HepG2 (cell line): ENCODE measurements around the gene SEC61B. TPM values are rescaled to one million over a fixed set of nuclear protein-coding genes. Genes with fewer than 3 reads are reported as not detected.

Experiments used
- ASH2L ChIP-seq: fragments of 300-600, 200-600 bp; sonication (generic); IDR thresholded peaks from 2 replicates; pipeline ENCODE4 v1.7.0; 2017; ENCODE audit warnings: low read depth, mild to moderate bottlenecking, moderate library complexity, mixed read lengths, low read length; ENCODE audit not compliant: insufficient read length
- HHEX ChIP-seq: IDR thresholded peaks from 2 replicates; pipeline ENCODE4 v1.6.1; 2016; ENCODE audit warnings: control low read depth
- HNF1A ChIP-seq, 2 experiments: sonication (generic) in 1 of 2; formaldehyde crosslinking in 1 of 2; IDR thresholded peaks; 2 replicates each; pipeline versions ENCODE4 v1.4.0 to v1.6.1; 2016 to 2020; ENCODE audit warnings: borderline replicate concordance in 1 of 2, low read depth in 1 of 2, mild to moderate bottlenecking in 1 of 2, missing genetic modification reagents in 1 of 2
- IRX3 ChIP-seq: sonication (generic); formaldehyde crosslinking; IDR thresholded peaks from 2 replicates; pipeline ENCODE4 v1.8.1; 2023; ENCODE audit warnings: mild to moderate bottlenecking, low read depth, missing genetic modification reagents, borderline replicate concordance
- MEIS1 ChIP-seq: sonication (generic); formaldehyde crosslinking; IDR thresholded peaks from 2 replicates; pipeline ENCODE4 v1.9.0; 2021; ENCODE audit warnings: mild to moderate bottlenecking, missing genetic modification reagents, moderate library complexity, borderline replicate concordance
- MLX ChIP-seq: IDR thresholded peaks from 2 replicates; pipeline ENCODE4 v1.6.1; 2016
- TFE3 ChIP-seq: IDR thresholded peaks from 2 replicates; pipeline ENCODE4 v1.6.1; 2016
- TMF1 ChIP-seq: sonication (generic); formaldehyde crosslinking; IDR thresholded peaks from 2 replicates; pipeline ENCODE4 v1.8.1; 2022; ENCODE audit warnings: low read depth, missing genetic modification reagents
- ZNF10 ChIP-seq: sonication (generic); formaldehyde crosslinking; IDR thresholded peaks from 2 replicates; pipeline ENCODE4 v1.4.0; 2020; ENCODE audit warnings: mild to moderate bottlenecking, low read depth, missing genetic modification reagents, borderline replicate concordance
- ZNF143 ChIP-seq: sonication (generic); formaldehyde crosslinking; IDR thresholded peaks from 2 replicates; pipeline ENCODE4 v1.4.0; 2020; ENCODE audit warnings: missing genetic modification reagents
- ZNF333 ChIP-seq: sonication (generic); formaldehyde crosslinking; IDR thresholded peaks from 2 replicates; pipeline ENCODE4 v1.4.0; 2020; ENCODE audit warnings: mild to moderate bottlenecking, missing genetic modification reagents, borderline replicate concordance
- ZNF496 ChIP-seq: sonication (generic); formaldehyde crosslinking; IDR thresholded peaks from 2 replicates; pipeline ENCODE4 v1.8.1; 2023; ENCODE audit warnings: mild to moderate bottlenecking, moderate library complexity, missing genetic modification reagents; ENCODE audit not compliant: insufficient replicate concordance
- ZSCAN12 ChIP-seq: sonication (generic); formaldehyde crosslinking; IDR thresholded peaks from 2 replicates; pipeline ENCODE4 v1.9.0; 2021; ENCODE audit warnings: mild to moderate bottlenecking, missing genetic modification reagents
- ZSCAN22 ChIP-seq: sonication (generic); formaldehyde crosslinking; IDR thresholded peaks from 2 replicates; pipeline ENCODE4 v1.4.0; 2020; ENCODE audit warnings: mild to moderate bottlenecking, missing genetic modification reagents
- polyA plus RNA-seq, 8 experiments: library from polyadenylated mRNA; depleted of rRNA in 3 of 8; stranded (reverse) in 7 of 8; unstranded in 1 of 8; fragments of >200 nt; fragmentation: Illumina TruSeq in 4 of 8; extraction: Trizol in 4 of 8; gene quantifications; 2 replicates each; pipeline versions ENCODE4 v1.2.1 to v1.2.3, GENCODE V29; 2011 to 2016; ENCODE audit warnings: low read depth in 4 of 8, missing spikeins in 1 of 8, mixed read lengths in 1 of 8; ENCODE audit not compliant: insufficient read depth in 1 of 8
- total RNA-seq, 5 experiments: library from RNA; depleted of rRNA; stranded (reverse); fragments of >200 nt; fragmentation: Illumina TruSeq; extraction: Trizol; gene quantifications; 2 replicates each; pipeline ENCODE4 v1.2.3, GENCODE V29; 2016; ENCODE audit warnings: low read depth in 1 of 5
- TF ChIP-seq, protein P1 (sequence below): sonication (generic); formaldehyde crosslinking; IDR thresholded peaks from 2 replicates; pipeline ENCODE4 v1.8.0; 2022; ENCODE audit warnings: mild to moderate bottlenecking, missing genetic modification reagents

SEC61B gene
- total and polyA plus RNA-seq, 2 of the 13 experiments (the other 11 are each of a cell fraction or from before 2014, with no cell fraction given), result 191 to 368 TPM

- TF ChIP-seq ASH2L (peak; percentile 79), TFE3 (CRISPR knock-in tag) (no peak), HHEX (no peak), TMF1 (CRISPR knock-in tag) (peak; percentile 44; the same call in 1 of the 2 replicates), ZSCAN22 (no peak), ZSCAN12 (CRISPR knock-in tag) (0 out of 2 replicates have a peak, but pooled peaks have one; percentile 41), MEIS1 (CRISPR knock-in tag) (no peak), ZNF496 (CRISPR knock-in tag) (no peak), ZNF143 (peak; percentile 85), ZNF10 (CRISPR knock-in tag) (no peak), ZNF333 (CRISPR knock-in tag) (peak; percentile 95; the same call in 1 of the 2 replicates), HNF1A (IDR thresholded peaks at IDR 0.05; ENCODE audit: low read depth) (no peak), HNF1A (CRISPR knock-in tag; IDR thresholded peaks at IDR 0.05; ENCODE audit: borderline replicate concordance) (peak; percentile 24; the same call in 1 of the 2 replicates), IRX3 (peak; percentile 65; the same call in 1 of the 2 replicates), MLX (CRISPR knock-in tag) (no peak)
- TF ChIP-seq, protein P1, sequence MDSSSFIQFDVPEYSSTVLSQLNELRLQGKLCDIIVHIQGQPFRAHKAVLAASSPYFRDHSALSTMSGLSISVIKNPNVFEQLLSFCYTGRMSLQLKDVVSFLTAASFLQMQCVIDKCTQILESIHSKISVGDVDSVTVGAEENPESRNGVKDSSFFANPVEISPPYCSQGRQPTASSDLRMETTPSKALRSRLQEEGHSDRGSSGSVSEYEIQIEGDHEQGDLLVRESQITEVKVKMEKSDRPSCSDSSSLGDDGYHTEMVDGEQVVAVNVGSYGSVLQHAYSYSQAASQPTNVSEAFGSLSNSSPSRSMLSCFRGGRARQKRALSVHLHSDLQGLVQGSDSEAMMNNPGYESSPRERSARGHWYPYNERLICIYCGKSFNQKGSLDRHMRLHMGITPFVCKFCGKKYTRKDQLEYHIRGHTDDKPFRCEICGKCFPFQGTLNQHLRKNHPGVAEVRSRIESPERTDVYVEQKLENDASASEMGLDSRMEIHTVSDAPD (CRISPR knock-in tag), result 0 out of 2 replicates have a peak, but pooled peaks have one; percentile 44
Observed at GRCh38 chr9:99221621-99222415, at the start of gene SEC61B, which contains the start of gene ALG2 (continued).
